Activated B cell treated with CpG ODN at 0.5 μM for 24 hours (primary cell): Measurements from ENCODE around the gene NFKBIA. TPM values are rescaled to one million over a fixed set of nuclear protein-coding genes. Genes with fewer than 3 reads are reported as not detected.
A peak's percentile ranks its signal among the peaks of the same experiment; 100 is the strongest.
"Not testable (repeated sequence)": the region's sequence is repeated elsewhere in the genome, so short reads cannot be mapped to it uniquely, and the experiment has no call there.

Source experiments
- ATAC-seq: fragments of 200-7000 bp; cut with Tn5 transposase; one replicate; pipeline ENCODE4 v1.10.0; 2021; ENCODE audit warnings: low read depth, mild to moderate bottlenecking, moderate library complexity
- CTCF ChIA-PET: fragments of 350-600 bp; sonication (Branson Sonifier 250); formaldehyde crosslinking; loops from one replicate; lab custom pipeline; 2021; ENCODE audit warnings: antibody characterized with exemption; lab: Charles Lee
- POLR2A ChIA-PET: fragments of 350-600 bp; sonication (Branson Sonifier 250); formaldehyde crosslinking; loops from one replicate; lab custom pipeline; 2021; ENCODE audit warnings: antibody characterized with exemption; lab: Charles Lee
- DNase-seq: peaks from one replicate; pipeline ENCODE4 v3.0.0; 2022
- H3K27ac Mint-ChIP-seq: one replicate; pipeline ENCODE4 v1.8.0; 2020; ENCODE audit warnings: mixed read lengths
- H3K27me3 Mint-ChIP-seq: one replicate; pipeline ENCODE4 v1.8.0; 2021; ENCODE audit warnings: mixed read lengths
- H3K36me3 Mint-ChIP-seq: one replicate; pipeline ENCODE4 v1.8.0; 2021; ENCODE audit warnings: low read depth, mixed read lengths
- H3K4me1 Mint-ChIP-seq: one replicate; pipeline ENCODE4 v1.8.0; 2021; ENCODE audit warnings: mixed read lengths
- H3K4me3 Mint-ChIP-seq: one replicate; pipeline ENCODE4 v1.8.0; 2020; ENCODE audit warnings: mild to moderate bottlenecking, mixed read lengths
- H3K9me3 Mint-ChIP-seq: one replicate; pipeline ENCODE4 v1.8.0; 2020; ENCODE audit warnings: mixed read lengths
- intact Hi-C: fragments of 100-400 bp; cut with micrococcal nuclease; formaldehyde crosslinking; loops from one replicate; pipeline ENCODE4 v1.15.1; 2024
- total RNA-seq: library from RNA; stranded (reverse); gene quantifications from 2 replicates; pipeline ENCODE4 v1.2.3, GENCODE V29; 2022
- TF ChIP-seq, protein P1 (sequence below): fragments of 200-600 bp; IDR thresholded peaks from one replicate; pipeline ENCODE4 v1.8.0; 2022; ENCODE audit warnings: antibody characterized with exemption, mild to moderate bottlenecking

NFKBIA gene
- total RNA-seq, 1 donor from 2014 or later: 515 TPM

DNA sequence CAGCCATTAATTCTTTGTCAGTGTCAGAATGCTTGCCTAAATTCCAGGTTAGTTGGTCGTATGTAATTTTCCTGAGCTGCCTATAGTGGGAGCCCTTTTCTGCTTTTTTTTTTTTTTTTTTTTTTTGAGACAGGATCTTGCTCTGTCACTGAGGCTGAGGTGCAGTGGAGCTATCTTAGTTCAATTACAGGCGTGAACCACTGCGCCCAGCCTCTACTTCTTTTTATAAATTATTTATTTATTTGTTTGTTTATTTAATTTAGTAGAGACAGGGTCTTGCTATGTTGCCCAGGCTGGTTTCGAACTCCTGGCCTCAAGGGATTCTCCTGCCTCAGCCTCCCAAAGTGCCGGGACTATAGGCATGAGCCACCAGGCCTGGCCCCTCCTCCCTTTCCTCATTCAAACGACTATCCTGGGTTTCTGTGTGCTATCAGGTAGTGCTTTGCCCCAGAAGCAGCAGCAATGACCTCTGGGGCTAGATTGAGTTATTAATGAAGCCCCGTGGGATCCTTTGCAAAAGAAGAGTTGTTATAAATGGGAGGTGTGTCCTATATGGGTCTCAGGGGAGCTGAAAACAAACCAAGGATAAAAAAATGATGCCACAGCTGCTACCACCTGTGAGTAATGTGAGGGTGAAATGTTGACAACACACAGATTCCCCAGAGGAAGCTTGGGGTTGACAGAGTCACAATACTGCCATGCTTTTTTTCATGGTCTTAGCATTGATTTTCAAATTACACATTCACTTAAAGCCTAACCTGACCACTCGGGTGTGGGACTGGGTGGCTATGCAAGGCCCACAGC lies 34.6 kb upstream of the NFKBIA start:
- Mint-ChIP-seq H3K4me1 (peaks cover 10% of the 10 kb centered on the region), H3K27ac (no peak overlapping the region), H3K4me3 (no peak overlapping the region), H3K27me3 (peaks cover 3% of the 10 kb centered on the region), H3K36me3 (no peaks in the 10 kb centered on the region), H3K9me3 (peaks cover 3% of the 10 kb centered on the region)
- TF ChIP-seq, protein P1, sequence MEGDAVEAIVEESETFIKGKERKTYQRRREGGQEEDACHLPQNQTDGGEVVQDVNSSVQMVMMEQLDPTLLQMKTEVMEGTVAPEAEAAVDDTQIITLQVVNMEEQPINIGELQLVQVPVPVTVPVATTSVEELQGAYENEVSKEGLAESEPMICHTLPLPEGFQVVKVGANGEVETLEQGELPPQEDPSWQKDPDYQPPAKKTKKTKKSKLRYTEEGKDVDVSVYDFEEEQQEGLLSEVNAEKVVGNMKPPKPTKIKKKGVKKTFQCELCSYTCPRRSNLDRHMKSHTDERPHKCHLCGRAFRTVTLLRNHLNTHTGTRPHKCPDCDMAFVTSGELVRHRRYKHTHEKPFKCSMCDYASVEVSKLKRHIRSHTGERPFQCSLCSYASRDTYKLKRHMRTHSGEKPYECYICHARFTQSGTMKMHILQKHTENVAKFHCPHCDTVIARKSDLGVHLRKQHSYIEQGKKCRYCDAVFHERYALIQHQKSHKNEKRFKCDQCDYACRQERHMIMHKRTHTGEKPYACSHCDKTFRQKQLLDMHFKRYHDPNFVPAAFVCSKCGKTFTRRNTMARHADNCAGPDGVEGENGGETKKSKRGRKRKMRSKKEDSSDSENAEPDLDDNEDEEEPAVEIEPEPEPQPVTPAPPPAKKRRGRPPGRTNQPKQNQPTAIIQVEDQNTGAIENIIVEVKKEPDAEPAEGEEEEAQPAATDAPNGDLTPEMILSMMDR: no peak
- intact Hi-C loops: loop anchor here (5.0 kb wide), 3 partner anchors 93 to 378 kb away; partner anchors contain the start of gene INSM2
- ATAC-seq (peak; percentile 93), DNase-seq (no peak)
- ChIA-PET CTCF (interaction anchor here (0.7 to 1.5 kb wide), 3 partner anchors 17 to 248 kb away, joined by 3 to 7 read pairs (median 4); no protein-coding TSS in a partner anchor), POLR2A (interaction anchor here (1.6 kb wide), 1 partner anchor 35 kb away, joined by 13 read pairs; the partner anchor contains the start of gene NFKBIA)

- not testable (repeated sequence) for H3K27me3 Mint-ChIP-seq, H3K9me3 Mint-ChIP-seq, H3K4me3 Mint-ChIP-seq, H3K36me3 Mint-ChIP-seq, DNase-seq, ATAC-seq, H3K27ac Mint-ChIP-seq, H3K4me1 Mint-ChIP-seq
- ChIA-PET POLR2A (interaction anchor here (1.6 kb wide), 1 partner anchor 34 kb away, joined by 13 read pairs; the partner anchor contains the start of gene NFKBIA), CTCF (interaction anchor here (0.6 to 1.0 kb wide), 3 partner anchors 16 to 249 kb away, joined by 3 to 7 read pairs (median 3); no protein-coding TSS in a partner anchor)
- intact Hi-C loops: loop anchor here (5.0 kb wide), 3 partner anchors 94 to 379 kb away; partner anchors contain the start of gene INSM2
Observed at GRCh38 chr14:35438492-35438891, 33.9 kb upstream of the NFKBIA start.

DNA sequence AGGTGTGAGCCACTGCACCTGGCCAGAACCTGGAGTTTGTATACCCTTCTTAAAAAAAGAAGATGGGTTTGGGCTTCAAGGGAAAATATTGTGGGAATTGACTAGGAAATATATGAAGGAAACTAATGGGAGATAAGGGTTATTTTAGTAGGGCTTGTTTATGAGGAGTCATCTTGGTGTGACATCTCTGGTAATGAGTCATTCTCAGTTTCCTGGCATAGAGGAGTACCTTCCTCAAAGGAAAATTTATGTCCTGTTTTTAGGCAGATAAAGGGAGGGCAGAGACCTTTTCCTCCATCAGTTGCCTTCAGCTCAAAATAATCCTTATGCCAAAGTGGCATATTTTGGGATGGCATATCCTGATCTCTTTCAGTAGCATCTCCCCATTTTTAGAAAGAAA lies 30.6 kb upstream of the NFKBIA start:
- intact Hi-C loops: loop anchor here (5.0 kb wide), 3 partner anchors 97 to 382 kb away; partner anchors contain the start of gene INSM2
- Mint-ChIP-seq H3K9me3 (no peaks in the 10 kb centered on the region), H3K4me1 (peaks cover 10% of the 10 kb centered on the region), H3K27ac (no peak overlapping the region), H3K4me3 (no peak overlapping the region), H3K36me3 (no peaks in the 10 kb centered on the region), H3K27me3 (no peaks in the 10 kb centered on the region)
- ChIA-PET CTCF (interaction anchor here (0.6 kb wide), 1 partner anchor 295 kb away, joined by 3 read pairs; no protein-coding TSS in a partner anchor), POLR2A (no interaction called here)
- DNase-seq (no peak), ATAC-seq (no peak)
- TF ChIP-seq, protein P1: no peak

DNA sequence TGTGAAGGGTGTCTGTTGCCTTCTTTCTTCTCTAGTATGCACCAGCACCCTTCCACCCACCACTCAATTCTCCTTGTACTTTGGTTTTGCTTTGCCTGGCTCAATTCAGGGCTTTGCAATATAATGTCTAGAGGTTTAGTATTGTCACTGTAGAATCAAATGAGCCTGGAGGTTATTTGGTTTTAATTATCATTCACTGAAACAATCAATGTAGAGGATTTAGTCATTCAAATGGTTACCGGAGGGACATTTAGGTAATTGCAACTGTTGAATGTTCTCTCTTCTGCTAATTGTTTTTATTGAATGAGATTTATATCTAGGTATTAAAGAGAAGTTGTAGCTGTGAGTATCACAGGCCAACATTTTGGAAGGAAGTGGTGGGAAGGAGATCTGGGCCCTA lies 29.3 kb upstream of the NFKBIA start:
- TF ChIP-seq, protein P1: no peak
- ChIA-PET POLR2A (no interaction called here), CTCF (no interaction called here)
- ATAC-seq: no peak
- Mint-ChIP-seq H3K27ac (no peak overlapping the region), H3K4me3 (no peak overlapping the region), H3K4me1 (no peaks in the 10 kb centered on the region), H3K27me3 (no peaks in the 10 kb centered on the region), H3K36me3 (no peaks in the 10 kb centered on the region), H3K9me3 (no peaks in the 10 kb centered on the region)
- intact Hi-C loops: no loop called here
- DNase-seq: no peak

DNA sequence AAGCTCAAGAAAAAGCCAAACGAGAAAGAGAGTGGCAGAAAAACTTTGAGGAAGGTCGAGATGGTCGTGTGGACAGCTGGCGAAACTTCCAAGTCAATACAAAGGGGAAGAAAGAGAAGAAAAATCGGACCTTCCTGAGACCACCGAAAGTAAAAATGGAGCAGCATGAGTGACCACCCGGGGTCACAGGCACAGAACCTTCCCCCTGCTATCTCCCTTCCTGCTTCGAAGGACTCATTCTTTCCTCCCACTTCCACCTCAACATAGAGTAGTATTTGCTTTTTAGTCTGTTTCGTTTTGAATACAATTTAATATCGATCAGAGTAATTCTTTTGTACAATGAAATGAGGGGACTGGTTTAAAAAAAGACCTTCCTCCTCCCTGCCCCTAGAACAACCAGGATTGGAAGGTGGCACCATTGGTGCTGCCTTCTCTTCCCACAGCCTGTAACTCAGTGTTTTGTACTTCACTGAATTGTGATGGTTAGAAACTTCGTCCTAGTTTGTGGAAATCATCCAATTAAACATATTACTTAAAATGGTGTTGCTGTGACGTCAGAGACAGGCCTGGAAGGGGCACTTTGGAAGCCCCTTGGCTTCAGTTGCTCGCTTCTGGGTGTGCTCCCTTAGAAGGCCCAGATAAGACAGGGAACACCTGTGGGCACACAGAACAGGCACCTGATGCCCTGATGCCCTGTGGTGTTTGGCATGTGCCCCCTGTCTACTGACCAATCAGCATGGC lies 26.1 kb upstream of the NFKBIA start:
- no peak overlapping the region for H3K27ac Mint-ChIP-seq
- no peaks in the 10 kb centered on the region for H3K4me1 Mint-ChIP-seq
- POLR2A ChIA-PET: interaction anchor here (0.7 kb wide), 1 partner anchor 425 kb away, joined by 3 read pairs; no protein-coding TSS in a partner anchor
- TF ChIP-seq, protein P1: no peak
- DNase-seq (no peak), ATAC-seq (no peak)
- H3K9me3 Mint-ChIP-seq: no peaks in the 10 kb centered on the region
- H3K27me3 Mint-ChIP-seq: no peaks in the 10 kb centered on the region
- no peaks in the 10 kb centered on the region for H3K36me3 Mint-ChIP-seq
- intact Hi-C loops: no loop called here
- no peak overlapping the region for H3K4me3 Mint-ChIP-seq
- CTCF ChIA-PET: interaction anchor here (1.6 kb wide), 1 partner anchor 9 kb away, joined by 3 read pairs; no protein-coding TSS in a partner anchor
